GM23338 (cell line): ENCODE data around the gene GABPB1. TPM values are rescaled to one million over a fixed set of nuclear protein-coding genes. Genes with fewer than 3 reads are reported as not detected.

Experiments used
- ATAC-seq: fragments of 200-7000 bp; cut with Tn5 transposase; 3 replicates; pipeline ENCODE4 v1.9.1; 2020
- DNase-seq: peaks from one replicate; pipeline ENCODE4 v3.0.0-alpha.2; 2015; ENCODE audit warnings: low spot score
- H2AFZ ChIP-seq: fragments of 200-600 bp; sonication (generic); 2 replicates; pipeline ENCODE4 v1.8.0; 2016; ENCODE audit warnings: antibody characterized with exemption, mild to moderate bottlenecking, moderate library complexity
- H3F3A ChIP-seq: fragments of 200-600 bp; sonication (generic); replicated peaks from 2 replicates; pipeline ENCODE4 v1.8.0; 2017; ENCODE audit warnings: antibody characterized with exemption, mixed run types, low read depth
- H3K27ac ChIP-seq: fragments of 200-600 bp; sonication (generic); 2 replicates; pipeline ENCODE4 v1.6.1; 2016; ENCODE audit warnings: low read depth
- H3K27me3 ChIP-seq: fragments of 200-600 bp; sonication (generic); 2 replicates; pipeline ENCODE4 v1.8.0; 2016; ENCODE audit warnings: mild to moderate bottlenecking, mixed run types, moderate library complexity; ENCODE audit not compliant: insufficient read depth
- H3K36me3 ChIP-seq: fragments of 200-600 bp; sonication (generic); 2 replicates; pipeline ENCODE4 v1.8.0; 2016; ENCODE audit warnings: mild to moderate bottlenecking; ENCODE audit not compliant: insufficient read depth
- H3K4me1 ChIP-seq: fragments of 200-600 bp; sonication (generic); 2 replicates; pipeline ENCODE4 v1.8.0; 2016; ENCODE audit warnings: mild to moderate bottlenecking, moderate library complexity; ENCODE audit not compliant: insufficient read depth
- H3K4me2 ChIP-seq: fragments of 200-600 bp; sonication (generic); 2 replicates; pipeline ENCODE4 v1.7.1; 2017; ENCODE audit warnings: mixed run types
- H3K4me3 ChIP-seq: fragments of 200-600 bp; sonication (generic); 2 replicates; pipeline ENCODE4 v1.6.1; 2016; ENCODE audit warnings: mixed run types
- H3K79me2 ChIP-seq: fragments of 200-600 bp; sonication (generic); replicated peaks from 2 replicates; pipeline ENCODE4 v1.8.0; 2017; ENCODE audit warnings: mild to moderate bottlenecking; ENCODE audit not compliant: insufficient read depth
- H3K9me2 ChIP-seq: fragments of 200-600 bp; sonication (generic); 2 replicates; pipeline ENCODE4 v1.8.0; 2017; ENCODE audit not compliant: insufficient read depth
- H4K20me1 ChIP-seq: fragments of 200-600 bp; sonication (generic); replicated peaks from 2 replicates; pipeline ENCODE4 v1.8.0; 2017; ENCODE audit warnings: mild to moderate bottlenecking; ENCODE audit not compliant: insufficient read depth
- H3K27ac Mint-ChIP-seq: 2 replicates; pipeline ENCODE4 v1.8.0; 2020; ENCODE audit warnings: inconsistent platforms, mild to moderate bottlenecking, moderate library complexity, mixed read lengths
- H3K27me3 Mint-ChIP-seq: 3 replicates; pipeline ENCODE4 v1.8.0; 2022; ENCODE audit warnings: low read depth, mild to moderate bottlenecking, moderate library complexity, mixed read lengths, inconsistent platforms; ENCODE audit not compliant: insufficient read depth, poor library complexity
- H3K36me3 Mint-ChIP-seq: 3 replicates; pipeline ENCODE4 v1.8.0; 2021; ENCODE audit warnings: low read depth, mild to moderate bottlenecking, inconsistent platforms, moderate library complexity, mixed read lengths
- H3K4me1 Mint-ChIP-seq: 3 replicates; pipeline ENCODE4 v1.8.0; 2020; ENCODE audit warnings: mild to moderate bottlenecking, inconsistent platforms, mixed read lengths
- H3K4me3 Mint-ChIP-seq: 3 replicates; pipeline ENCODE4 v1.8.0; 2021; ENCODE audit warnings: moderate library complexity, mild to moderate bottlenecking, inconsistent platforms, mixed read lengths
- H3K9me3 Mint-ChIP-seq: 3 replicates; pipeline ENCODE4 v1.8.0; 2020; ENCODE audit warnings: moderate library complexity, mild to moderate bottlenecking, inconsistent platforms, mixed read lengths
- CREB1 ChIP-seq: fragments of 250-450 bp; sonication (Bioruptor Pico); IDR thresholded peaks from 2 replicates; pipeline ENCODE4 v1.5.0; 2020; ENCODE audit warnings: low read depth, mild to moderate bottlenecking, moderate library complexity
- EZH2 ChIP-seq: fragments of 200-600 bp; sonication (generic); IDR thresholded peaks from one replicate; pipeline ENCODE4 v1.8.0; 2017; ENCODE audit warnings: antibody characterized with exemption, mild to moderate bottlenecking, low read depth; ENCODE audit not compliant: unreplicated experiment
- JUNB ChIP-seq: IDR thresholded peaks from one replicate; pipeline ENCODE4 v1.6.1; 2016; ENCODE audit warnings: antibody characterized with exemption; ENCODE audit not compliant: unreplicated experiment
- POLR2AphosphoS5 ChIP-seq: IDR thresholded peaks from 2 replicates; pipeline ENCODE4 v1.6.1; 2016; ENCODE audit warnings: antibody characterized with exemption, low read depth
- REST ChIP-seq: IDR thresholded peaks from one replicate; pipeline ENCODE4 v1.6.1; 2018; ENCODE audit warnings: antibody characterized with exemption; ENCODE audit not compliant: unreplicated experiment
- STAT1 ChIP-seq: IDR thresholded peaks from one replicate; pipeline ENCODE4 v1.6.1; 2016; ENCODE audit warnings: antibody characterized with exemption; ENCODE audit not compliant: unreplicated experiment
- ZNF114 ChIP-seq: fragments of 250-450 bp; sonication (Bioruptor Pico); IDR thresholded peaks from 2 replicates; pipeline ENCODE4 v1.5.0; 2020; ENCODE audit warnings: mild to moderate bottlenecking, moderate library complexity
- ZNF331 ChIP-seq: fragments of 250-450 bp; sonication (Bioruptor Pico); IDR thresholded peaks from 2 replicates; pipeline ENCODE4 v1.5.0; 2020; ENCODE audit warnings: low read depth, mild to moderate bottlenecking, moderate library complexity
- ZNF462 ChIP-seq: fragments of 250-450 bp; sonication (Bioruptor Pico); IDR thresholded peaks from 2 replicates; pipeline ENCODE4 v1.5.0; 2020; ENCODE audit warnings: mild to moderate bottlenecking, moderate library complexity
- polyA plus RNA-seq: library from polyadenylated mRNA; unstranded; fragments of >200 nt; fragmentation: Nextera tagmentation; extraction: Ambion mirVana; gene quantifications from 2 replicates; pipeline ENCODE4 v1.2.1, GENCODE V29; 2016
- total RNA-seq: library from RNA; depleted of rRNA; stranded (reverse); fragments of >200 nt; shearing (Covaris generic); gene quantifications from 2 replicates; pipeline ENCODE4 v1.2.3, GENCODE V29; 2014
- TF ChIP-seq, protein P1 (sequence below): IDR thresholded peaks from 2 replicates; pipeline ENCODE4 v1.6.1; 2016; ENCODE audit warnings: antibody characterized with exemption

The GABPB1 gene
- total and polyA plus RNA-seq, 2 experiments from 2014 or later: 34.4 to 53.9 TPM

- Histone ChIP-seq H3K4me1 (no peaks in the 10 kb centered on the region), H3K4me2 (no peak overlapping the region), H3K4me3 (no peak overlapping the region), H3F3A (0 out of 2 replicates have a peak, but pooled peaks cover 4% of the 10 kb centered on the region), H2AFZ (no peak overlapping the region), H3K9me2 (no peaks in the 10 kb centered on the region), H3K27me3 (no peaks in the 10 kb centered on the region), H3K79me2 (peaks cover 10% of the 10 kb centered on the region), H3K27ac (no peak overlapping the region), H4K20me1 (peaks cover 33% of the 10 kb centered on the region; the same call in 1 of the 2 replicates), H3K36me3 (peaks cover 8% of the 10 kb centered on the region; the same call in 1 of the 2 replicates)
- no peak for TF ChIP-seq REST
- no peak for TF ChIP-seq ZNF331
- no peak for TF ChIP-seq POLR2AphosphoS5
- no peak for TF ChIP-seq EZH2
- TF ChIP-seq CREB1: no peak
- TF ChIP-seq ZNF462 (CRISPR knock-in tag): no peak
- TF ChIP-seq, protein P1, sequence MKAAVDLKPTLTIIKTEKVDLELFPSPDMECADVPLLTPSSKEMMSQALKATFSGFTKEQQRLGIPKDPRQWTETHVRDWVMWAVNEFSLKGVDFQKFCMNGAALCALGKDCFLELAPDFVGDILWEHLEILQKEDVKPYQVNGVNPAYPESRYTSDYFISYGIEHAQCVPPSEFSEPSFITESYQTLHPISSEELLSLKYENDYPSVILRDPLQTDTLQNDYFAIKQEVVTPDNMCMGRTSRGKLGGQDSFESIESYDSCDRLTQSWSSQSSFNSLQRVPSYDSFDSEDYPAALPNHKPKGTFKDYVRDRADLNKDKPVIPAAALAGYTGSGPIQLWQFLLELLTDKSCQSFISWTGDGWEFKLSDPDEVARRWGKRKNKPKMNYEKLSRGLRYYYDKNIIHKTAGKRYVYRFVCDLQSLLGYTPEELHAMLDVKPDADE: no peak
- TF ChIP-seq STAT1: no peak
- TF ChIP-seq JUNB: no peak
- TF ChIP-seq ZNF114 (CRISPR knock-in tag): no peak
- Mint-ChIP-seq H3K36me3 (peaks cover 28% of the 10 kb centered on the region), H3K27me3 (peaks cover 2% of the 10 kb centered on the region), H3K4me1 (no peaks in the 10 kb centered on the region), H3K27ac (no peak overlapping the region), H3K4me3 (no peak overlapping the region), H3K9me3 (no peaks in the 10 kb centered on the region)
- ATAC-seq (no peak), DNase-seq (no peak)
These were observed 10.6 kb upstream of the GABPB1 start for GRCh38 chr15:50365570-50365969.
